K562 (cell line): ENCODE data around the gene RNF215. TPM values are rescaled to one million over a fixed set of nuclear protein-coding genes. Genes with fewer than 3 reads are reported as not detected.
A peak's percentile ranks its signal among the peaks of the same experiment; 100 is the strongest.

Experiments used
- CREBBP ChIP-seq: IDR thresholded peaks from one replicate; pipeline ENCODE4 v1.6.1; 2012; ENCODE audit warnings: low read depth, mild to moderate bottlenecking, control low read depth, inconsistent platforms, low read length
- CREM ChIP-seq: IDR thresholded peaks from 2 replicates; pipeline ENCODE4 v1.6.1; 2014; ENCODE audit warnings: antibody characterized with exemption, low read depth
- CTBP1 ChIP-seq: fragments of 450-650 bp; IDR thresholded peaks from 2 replicates; pipeline ENCODE4 v1.6.1; 2016; ENCODE audit warnings: borderline replicate concordance
- CTCF ChIP-seq, 3 experiments: IDR thresholded peaks in 2 of 3; conservative IDR thresholded peaks in 1 of 3; 2 replicates each; pipeline ENCODE4 v1.5.1; 2011 to 2012; ENCODE audit warnings: low read length in 3 of 3, mild to moderate bottlenecking in 3 of 3, control low read depth in 2 of 3, improper control_type of control experiment in 1 of 3, inconsistent platforms in 1 of 3, low read depth in 1 of 3, mixed read lengths in 1 of 3, moderate library complexity in 1 of 3; ENCODE audit not compliant: insufficient read depth in 2 of 3
- CXXC5 ChIP-seq: fragments of 250-450 bp; sonication (Bioruptor Pico); IDR thresholded peaks from 2 replicates; pipeline ENCODE4 v1.8.0; 2022; ENCODE audit warnings: inconsistent platforms, mild to moderate bottlenecking, moderate library complexity
- ELF2 ChIP-seq: fragments of 250-450 bp; sonication (Bioruptor Pico); IDR thresholded peaks from 2 replicates; pipeline ENCODE4 v1.5.0; 2021; ENCODE audit warnings: mild to moderate bottlenecking
- FOXJ2 ChIP-seq: fragments of 200-800 bp; sonication (Bioruptor generic); IDR thresholded peaks from 2 replicates; pipeline ENCODE4 v1.6.1; 2016; ENCODE audit warnings: missing genetic modification characterization, missing compliant biosample characterization
- GTF2E2 ChIP-seq: fragments of 200-800 bp; sonication (Bioruptor generic); IDR thresholded peaks from 2 replicates; pipeline ENCODE4 v1.6.1; 2016; ENCODE audit warnings: missing genetic modification characterization, missing compliant biosample characterization
- HDAC6 ChIP-seq: IDR thresholded peaks from 2 replicates; pipeline ENCODE4 v1.6.1; 2012; ENCODE audit warnings: low read depth, mild to moderate bottlenecking, control low read depth, inconsistent platforms, low read length, moderate library complexity
- JUN ChIP-seq, 2 experiments: sonication (generic) in 1 of 2; formaldehyde crosslinking in 1 of 2; IDR thresholded peaks; 2 replicates each; pipeline versions ENCODE4 v1.6.1 to v1.8.0; 2012 to 2022; ENCODE audit warnings: borderline replicate concordance in 2 of 2, mild to moderate bottlenecking in 2 of 2, improper control_type of control experiment in 1 of 2, low read depth in 1 of 2, low read length in 1 of 2, missing genetic modification reagents in 1 of 2
- JUND ChIP-seq, 2 experiments: IDR thresholded peaks; 2 replicates in 1 of 2; 3 replicates in 1 of 2; pipeline ENCODE4 v1.6.1; 2011; ENCODE audit warnings: borderline replicate concordance in 2 of 2, low read depth in 2 of 2, low read length in 2 of 2, improper control_type of control experiment in 1 of 2, missing biosample characterization in 1 of 2, missing genetic modification characterization in 1 of 2, missing genetic modification reagents in 1 of 2
- NCOA6 ChIP-seq: fragments of 450-650 bp; IDR thresholded peaks from 2 replicates; pipeline ENCODE4 v1.6.1; 2017; ENCODE audit warnings: mild to moderate bottlenecking
- NFE2L1 ChIP-seq: fragments of 450-650 bp; IDR thresholded peaks from 2 replicates; pipeline ENCODE4 v1.6.1; 2016; ENCODE audit warnings: missing genetic modification characterization, low read depth, mild to moderate bottlenecking, missing compliant biosample characterization, moderate library complexity, borderline replicate concordance
- NUFIP1 ChIP-seq: fragments of 450-650 bp; IDR thresholded peaks from 2 replicates; pipeline ENCODE4 v1.6.1; 2018; ENCODE audit not compliant: partially characterized antibody
- PRPF4 ChIP-seq: fragments of 200-400 bp; formaldehyde crosslinking; IDR thresholded peaks from one replicate; pipeline ENCODE4 v1.6.1; 2017; ENCODE audit warnings: low read length, low read depth, mild to moderate bottlenecking; ENCODE audit not compliant: insufficient read depth, poor library complexity, severe bottlenecking
- SMAD1 ChIP-seq: fragments of 150-350 bp; IDR thresholded peaks from 2 replicates; pipeline ENCODE4 v1.6.1; 2014; ENCODE audit warnings: low read length, low read depth; ENCODE audit not compliant: partially characterized antibody
- SMAD2 ChIP-seq: fragments of 150-350 bp; IDR thresholded peaks from 2 replicates; pipeline ENCODE4 v1.6.1; 2014; ENCODE audit warnings: low read depth, mild to moderate bottlenecking, low read length
- SMAD4 ChIP-seq: fragments of 250-450 bp; sonication (Bioruptor Pico); conservative IDR thresholded peaks from 2 replicates; pipeline ENCODE4 v1.8.0; 2021; ENCODE audit warnings: inconsistent platforms, mild to moderate bottlenecking, moderate library complexity
- SNRNP70 ChIP-seq: fragments of 200-400 bp; formaldehyde crosslinking; optimal IDR thresholded peaks from 2 replicates; pipeline ENCODE3; 2017; ENCODE audit warnings: low read depth, low read length
- SP1 ChIP-seq: sonication (generic); formaldehyde crosslinking; IDR thresholded peaks from 2 replicates; pipeline ENCODE4 v1.8.1; 2022; ENCODE audit warnings: mild to moderate bottlenecking, missing genetic modification reagents
- THAP7 ChIP-seq: fragments of 250-450 bp; sonication (Bioruptor Pico); IDR thresholded peaks from 2 replicates; pipeline ENCODE4 v1.5.0; 2021
- TRIM24 ChIP-seq, 2 experiments: fragments of 450-650 bp; IDR thresholded peaks; 2 replicates each; pipeline ENCODE4 v1.6.1; 2016
- ZFP91 ChIP-seq: sonication (generic); formaldehyde crosslinking; IDR thresholded peaks from 2 replicates; pipeline ENCODE4 v1.8.0; 2022; ENCODE audit warnings: mild to moderate bottlenecking, missing genetic modification reagents
- ZNF431 ChIP-seq: sonication (generic); formaldehyde crosslinking; IDR thresholded peaks from 2 replicates; pipeline ENCODE4 v1.8.0; 2022; ENCODE audit warnings: mild to moderate bottlenecking, missing genetic modification reagents
- ZSCAN29 ChIP-seq: fragments of 450-650 bp; IDR thresholded peaks from 2 replicates; pipeline ENCODE4 v1.6.1; 2017
- polyA plus RNA-seq, 8 experiments: library from polyadenylated mRNA; depleted of rRNA in 4 of 8; stranded (reverse) in 5 of 8; unstranded in 3 of 8; fragments of >200 nt; fragmentation: Nextera tagmentation in 2 of 8; fragmentation: Illumina TruSeq in 1 of 8; extraction: Ambion mirVana in 2 of 8; extraction: Trizol in 1 of 8; gene quantifications; 2 replicates each; pipeline versions ENCODE4 v1.2.1 to v1.2.3, GENCODE V29; 2011 to 2014; ENCODE audit warnings: inconsistent platforms in 1 of 8, missing spikeins in 1 of 8
- total RNA-seq, 7 experiments: library from RNA; depleted of rRNA in 6 of 7; stranded (reverse); fragments of >200 nt in 6 of 7; fragmentation: Illumina TruSeq in 2 of 7; extraction: Trizol in 2 of 7; gene quantifications; 2 replicates each; pipeline versions ENCODE4 v1.2.1 to v1.2.3, GENCODE V29; 2011 to 2021; ENCODE audit warnings: low replicate concordance in 1 of 7

RNF215 gene
- total and polyA plus RNA-seq, 9 of the 15 experiments (the other 6 are each of a cell fraction or from before 2014, with no cell fraction given): 0.08 to 9.8 (median 2.7) TPM

GRCh38 chr22:30435674-30436126 is 48.5 kb upstream of the RNF215 start (continued):
- TF ChIP-seq HDAC6: no peak
- no peak for TF ChIP-seq THAP7 (CRISPR knock-in tag)
- no peak for TF ChIP-seq JUN (IDR thresholded peaks at IDR 0.05; ENCODE audit: borderline replicate concordance, low read depth, low read length)
- TF ChIP-seq JUN (CRISPR knock-in tag; IDR thresholded peaks at IDR 0.05; ENCODE audit: borderline replicate concordance): no peak
- no peak for TF ChIP-seq NFE2L1 (tag)
- TF ChIP-seq ELF2: no peak
- no peak for TF ChIP-seq CXXC5 (CRISPR knock-in tag)
- no peak for TF ChIP-seq NCOA6
- TF ChIP-seq CREBBP: no peak
- TF ChIP-seq TRIM24 (IDR thresholded peaks at IDR 0.05): 0 out of 4 replicates have a peak, but pooled peaks of 1 of the 2 experiments have one; percentile 17
- TF ChIP-seq CREM: peak; percentile 29; the same call in 1 of the 2 replicates
- TF ChIP-seq ZNF431 (CRISPR knock-in tag): no peak
- no peak for TF ChIP-seq SNRNP70
- no peak for TF ChIP-seq SMAD4 (CRISPR knock-in tag)
- TF ChIP-seq SP1 (CRISPR knock-in tag): no peak
- TF ChIP-seq NUFIP1: no peak
- TF ChIP-seq ZSCAN29: no peak
- TF ChIP-seq CTBP1: no peak
- TF ChIP-seq ZFP91 (CRISPR knock-in tag): no peak
- TF ChIP-seq PRPF4: no peak
- peak in 2 of 3 experiments; percentile 23 to 56; a peak in 2 of 6 replicates for TF ChIP-seq CTCF (IDR thresholded peaks at IDR 0.05 in 2 of 3, conservative IDR thresholded peaks at IDR 0.05 in 1 of 3; ENCODE audit: insufficient read depth in 2 of 3, low read depth in 1 of 3, low read length in 3 of 3)
- TF ChIP-seq FOXJ2: no peak
- TF ChIP-seq JUND (IDR thresholded peaks at IDR 0.05; ENCODE audit: borderline replicate concordance, low read depth, low read length): no peak
- TF ChIP-seq JUND (tag; IDR thresholded peaks at IDR 0.05; ENCODE audit: borderline replicate concordance, low read depth, low read length): no peak
- no peak for TF ChIP-seq SMAD1
- no peak for TF ChIP-seq GTF2E2 (tag)
- TF ChIP-seq SMAD2: no peak
